ENCODE data around the gene UBALD2.
"Not testable (repeated sequence)": the region's sequence is repeated elsewhere in the genome, so short reads cannot be mapped to it uniquely, and the experiment has no call there.

Gene UBALD2

DNA sequence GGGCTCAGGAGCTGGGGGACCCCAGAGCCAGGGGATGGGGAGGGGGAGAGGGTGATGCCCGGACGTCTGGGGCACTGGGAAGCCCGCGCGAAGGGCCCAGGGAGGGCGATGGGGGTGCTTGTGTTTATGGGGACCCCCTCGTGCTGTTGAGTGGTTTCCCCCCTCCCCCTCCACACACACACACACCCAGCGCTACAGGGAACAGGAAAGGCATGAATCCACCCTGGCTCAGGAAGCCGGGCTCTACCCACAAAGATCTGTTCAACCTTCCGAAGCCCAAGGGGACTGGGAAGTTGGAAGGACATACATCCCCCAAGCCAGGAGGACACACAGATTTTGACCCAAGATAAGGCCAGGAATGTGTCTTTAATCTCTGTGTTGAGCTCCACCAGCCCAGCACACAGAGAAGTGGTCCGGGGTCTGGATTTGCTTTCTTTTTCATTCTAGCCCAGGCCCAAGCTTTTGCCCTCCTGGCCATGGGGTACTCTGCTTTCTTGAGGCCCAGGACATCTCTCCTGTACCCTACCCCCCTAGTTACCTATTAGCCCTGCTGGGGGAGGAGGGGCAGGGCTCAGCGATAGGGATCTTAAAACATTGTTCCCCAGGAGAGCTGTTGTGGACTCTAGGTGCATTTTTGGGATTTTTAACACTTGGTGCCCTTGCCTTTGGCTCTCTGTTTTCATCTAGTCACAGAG, 1.2 kb downstream of the UBALD2 start:
- no peak for FAIRE-seq

- no peak for FAIRE-seq
These were observed 2.0 kb downstream of the UBALD2 start for GRCh38 chr17:76267051-76267576.

DNA sequence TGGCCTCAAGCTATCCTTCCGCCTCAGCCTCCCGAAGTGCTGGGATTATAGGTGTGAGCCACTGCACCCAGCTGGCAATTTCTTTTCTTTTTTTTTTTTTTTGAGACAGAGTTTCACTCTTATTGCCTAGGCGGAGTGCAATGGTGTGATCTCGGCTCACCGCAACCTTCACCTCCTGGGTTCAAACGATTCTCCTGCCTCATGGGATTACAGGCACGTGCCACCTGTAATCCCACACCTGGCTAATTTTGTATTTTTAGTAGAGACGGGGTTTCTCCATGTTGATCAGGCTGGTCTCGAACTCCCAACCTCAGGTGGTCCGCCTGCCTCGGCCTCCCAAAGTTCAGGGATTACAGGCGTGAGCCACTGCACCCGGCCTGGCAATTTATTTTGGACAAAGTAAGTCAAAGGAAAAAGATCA, 2.4 kb downstream of the UBALD2 start:
- FAIRE-seq: not testable (repeated sequence)

- no peak for FAIRE-seq
These were observed 3.0 kb downstream of the UBALD2 start for GRCh38 chr17:76268015-76268749.

GRCh38 chr17:76268991-76269981, 4.1 kb downstream of the UBALD2 start:
- FAIRE-seq: no peak

DNA sequence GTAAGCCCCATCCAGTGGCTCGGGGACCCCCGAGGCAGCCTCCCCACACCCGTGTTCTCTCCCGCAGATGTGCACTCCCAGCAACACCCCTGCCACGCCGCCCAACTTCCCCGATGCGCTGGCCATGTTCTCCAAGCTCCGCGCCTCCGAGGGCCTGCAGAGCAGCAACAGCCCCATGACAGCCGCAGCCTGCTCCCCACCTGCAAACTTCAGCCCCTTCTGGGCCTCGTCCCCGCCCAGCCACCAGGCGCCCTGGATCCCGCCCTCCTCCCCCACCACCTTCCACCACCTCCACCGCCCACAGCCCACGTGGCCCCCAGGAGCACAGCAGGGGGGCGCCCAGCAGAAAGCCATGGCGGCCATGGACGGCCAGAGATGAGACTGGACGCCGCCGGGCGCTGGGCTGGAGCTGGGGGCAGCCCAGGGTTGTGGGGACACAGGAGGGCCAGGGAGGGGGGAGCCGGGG, 5.0 kb downstream of the UBALD2 start:
- FAIRE-seq: no peak

- no peak for FAIRE-seq
These were observed 5.9 kb downstream of the UBALD2 start for GRCh38 chr17:76270770-76271668.

DNA sequence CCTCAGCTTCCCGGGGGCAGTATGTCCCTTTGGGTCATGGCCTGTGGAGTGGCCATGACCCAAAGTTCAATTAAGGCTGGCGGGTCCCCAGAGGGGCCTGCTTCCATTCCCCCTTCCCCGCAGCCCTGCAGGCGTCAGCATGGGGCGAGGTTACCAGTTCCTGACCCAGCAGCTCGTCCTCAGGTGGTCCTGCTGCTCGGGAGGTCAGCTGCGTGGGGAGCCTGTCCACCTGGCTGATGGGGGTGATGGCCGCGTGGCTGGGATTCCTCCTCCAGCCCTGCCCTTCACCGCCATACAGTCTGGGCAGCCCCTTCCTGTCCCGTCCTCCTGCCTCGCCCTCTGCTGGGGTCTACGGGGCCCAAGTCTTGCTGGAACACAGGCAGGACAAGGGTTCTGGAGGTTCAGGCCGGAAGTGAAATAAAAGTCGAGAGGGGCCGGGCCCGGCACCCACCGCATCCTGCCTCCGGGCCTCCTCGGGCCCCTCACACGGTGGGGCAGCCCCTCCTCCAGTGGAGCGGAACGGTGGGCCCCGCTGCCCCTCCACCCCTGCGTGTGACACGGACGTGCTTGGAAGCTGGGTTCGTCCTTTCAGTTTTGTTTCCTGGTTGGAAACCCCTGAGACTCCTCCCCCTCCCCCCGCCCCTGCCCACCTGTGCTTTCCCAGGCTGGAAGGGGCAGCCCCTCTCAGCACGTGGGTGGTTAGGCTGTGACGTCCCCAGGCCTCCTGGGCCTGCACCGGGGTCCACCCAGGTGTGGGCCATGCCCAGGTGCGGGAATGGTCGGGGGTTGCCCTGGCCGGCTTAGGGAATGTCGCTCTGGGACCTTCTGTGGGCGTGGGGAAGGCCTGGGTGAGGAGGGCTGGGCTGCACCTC, 6.8 kb downstream of the UBALD2 start:
- FAIRE-seq: no peak

- FAIRE-seq: no peak
These were observed 7.6 kb downstream of the UBALD2 start for GRCh38 chr17:76272541-76273444.

DNA sequence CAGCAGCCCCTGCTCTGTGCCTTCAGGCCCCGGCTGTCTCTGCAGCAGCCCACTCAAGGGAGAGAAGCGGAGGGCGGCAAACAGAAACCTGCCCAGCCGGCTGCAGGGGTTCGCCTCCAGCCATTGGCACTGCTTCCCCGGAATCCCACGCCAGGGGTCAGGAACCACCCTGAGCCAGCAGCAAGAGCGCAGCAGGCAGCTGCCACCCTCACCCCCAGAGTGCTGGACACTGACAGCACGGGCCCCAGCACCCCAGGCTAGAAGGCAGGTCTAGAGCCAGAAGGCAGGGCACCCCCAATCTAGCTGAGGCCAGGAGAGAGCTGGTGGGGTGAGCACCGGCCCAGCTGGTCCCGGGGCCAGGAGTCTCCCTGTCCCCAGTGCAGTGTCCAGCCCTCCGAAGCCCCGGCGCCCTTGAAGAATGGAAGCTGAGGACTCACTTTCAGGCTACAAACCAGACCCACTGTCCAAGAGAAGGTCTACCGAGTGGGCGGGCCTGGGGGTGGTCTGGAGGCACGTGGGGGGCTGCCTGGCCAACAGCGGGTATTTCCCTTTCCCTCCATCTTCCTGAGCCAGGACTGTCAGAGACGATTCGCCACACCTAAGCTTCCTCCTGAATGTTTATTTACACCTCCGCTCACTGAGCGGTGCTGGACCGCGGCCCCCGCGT, 8.4 kb downstream of the UBALD2 start:
- FAIRE-seq: no peak

- no peak for FAIRE-seq
These were observed 9.2 kb downstream of the UBALD2 start for GRCh38 chr17:76274112-76274956.

- FAIRE-seq: no peak
These were observed 10.4 kb downstream of the UBALD2 start for GRCh38 chr17:76275382-76276068.

DNA sequence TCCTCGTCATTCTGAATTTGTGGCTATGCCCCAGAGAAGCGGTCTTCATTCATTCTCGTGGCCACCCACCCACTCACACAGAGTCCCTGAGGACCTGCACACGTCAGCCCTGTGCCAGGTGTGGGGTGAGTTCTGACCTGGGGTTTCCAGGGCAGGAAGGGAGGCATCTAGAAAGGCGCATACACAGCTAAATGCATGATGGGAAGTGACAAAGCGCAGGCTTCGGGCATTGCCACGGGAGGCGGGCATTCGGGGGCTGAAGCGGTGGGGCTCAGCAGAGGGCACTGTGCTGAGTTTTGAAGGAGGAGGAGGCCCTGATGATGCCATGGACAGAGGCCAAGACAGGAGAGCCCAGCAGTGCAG, 10.9 kb downstream of the UBALD2 start:
- FAIRE-seq: no peak

DNA sequence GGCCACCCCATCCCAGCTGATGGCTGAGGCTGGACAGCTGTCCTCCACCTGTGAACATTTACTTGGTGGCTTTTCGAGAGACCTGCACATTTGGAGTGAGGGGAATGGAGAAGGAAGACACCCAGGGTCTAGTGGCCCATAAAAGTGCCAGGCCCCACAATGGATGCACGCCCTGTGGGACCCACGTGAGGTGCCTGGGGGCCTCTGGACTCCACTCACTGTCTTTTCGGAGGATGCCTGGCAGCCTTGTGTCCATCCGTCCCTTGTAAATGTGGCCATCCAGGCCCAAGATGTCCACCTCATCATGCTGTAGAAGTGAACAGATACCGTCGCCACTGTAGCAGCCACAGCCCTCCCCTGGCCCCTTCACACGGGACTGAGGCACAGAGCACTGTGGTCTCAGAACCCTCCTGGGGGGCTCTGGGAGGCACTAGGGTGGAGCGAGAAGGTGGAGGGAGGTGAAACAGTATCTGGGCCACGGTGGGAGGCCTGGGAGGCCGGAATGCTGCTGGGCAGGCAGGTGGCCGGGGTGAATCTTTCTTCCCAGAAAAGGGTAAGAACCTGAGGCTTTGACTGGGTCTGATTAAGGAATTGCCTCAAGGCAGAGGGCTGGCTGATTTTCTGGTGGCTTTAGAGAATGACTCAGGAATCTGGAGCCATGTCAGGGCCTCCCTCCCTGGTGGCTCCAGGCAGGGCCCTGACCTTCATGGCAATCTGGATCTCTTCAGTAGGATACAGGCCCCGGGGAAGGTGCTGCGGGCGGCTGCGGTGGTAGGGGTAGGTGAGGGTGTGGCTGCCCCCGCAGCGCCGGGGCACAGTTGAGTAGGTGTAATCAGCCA, 11.5 kb downstream of the UBALD2 start:
- no peak for FAIRE-seq

DNA sequence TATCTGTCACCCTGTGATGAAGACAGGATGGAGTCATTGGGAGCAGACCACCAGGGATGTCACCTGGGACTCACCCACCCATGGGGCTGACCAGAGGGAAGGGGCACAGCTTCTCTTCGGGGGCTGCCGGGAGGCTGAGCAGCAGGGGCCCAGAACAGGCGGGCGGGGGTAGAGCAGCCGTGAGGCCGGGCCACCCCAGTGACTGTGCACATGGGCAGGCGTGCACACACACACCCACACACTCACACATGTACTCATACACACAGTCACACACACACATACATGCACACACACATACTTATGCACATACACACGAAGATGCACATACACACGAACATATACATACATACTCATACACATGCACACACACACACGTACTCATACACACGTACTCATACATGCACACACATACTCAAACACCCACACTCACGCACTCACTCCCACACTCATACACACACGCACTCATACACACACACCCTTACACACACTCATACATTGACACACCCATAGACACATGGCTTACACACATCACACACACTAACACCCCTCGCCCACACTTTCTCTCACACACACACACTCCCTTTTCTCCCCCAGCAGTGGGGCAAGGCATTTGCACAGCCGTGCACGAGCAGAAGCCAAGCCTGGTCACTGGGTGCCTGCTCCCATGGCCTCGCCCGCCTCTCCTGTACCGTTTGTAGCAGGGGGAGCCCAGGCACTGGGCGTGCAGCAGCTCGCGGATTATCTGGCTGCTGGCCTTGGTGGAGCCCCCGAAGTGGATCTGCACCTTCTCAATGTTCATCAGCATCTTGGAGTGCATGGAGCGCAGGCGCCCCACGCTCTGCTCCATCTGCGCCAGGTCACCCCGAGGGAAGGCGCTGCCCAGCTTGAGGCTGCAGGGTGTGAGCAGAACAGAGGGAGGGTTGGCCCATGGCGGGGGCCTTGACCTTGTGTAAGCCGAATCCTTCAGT, 12.4 kb downstream of the UBALD2 start:
- no peak for FAIRE-seq

Measured in TTC549 (cell line).